ENCODE measurements around the gene POLR2E. TPM values are rescaled to one million over a fixed set of nuclear protein-coding genes. Genes with fewer than 3 reads are reported as not detected.
A peak's percentile ranks its signal among the peaks of the same experiment; 100 is the strongest.

Gene POLR2E
- total RNA-seq, 2 donors from 2014 or later, result 176 to 179 TPM

- DNase-seq (no peak), ATAC-seq (replicated peaks in 1 of 2) (no peak)
- peaks cover 0 to 2% of the 10 kb centered on the region in 2 donors for H3K36me3 Mint-ChIP-seq (ENCODE audit: insufficient read depth in 2 of 2)
- H3K27ac Mint-ChIP-seq, result no peak overlapping the region
- H3K27me3 Mint-ChIP-seq (ENCODE audit: low read depth), result no peaks in the 10 kb centered on the region
- no peaks in the 10 kb centered on the region for H3K9me3 Mint-ChIP-seq
- H3K4me3 Mint-ChIP-seq, result no peak overlapping the region
- H3K4me1 Mint-ChIP-seq (ENCODE audit: low read depth), result no peaks in the 10 kb centered on the region
These were observed 16.6 kb upstream of the POLR2E start for GRCh38 chr19:1111641-1112267.

GRCh38 chr19:1110809-1111640, 15.8 kb upstream of the POLR2E start:
- H3K27me3 Mint-ChIP-seq (ENCODE audit: low read depth), result no peaks in the 10 kb centered on the region
- no peak overlapping the region for H3K27ac Mint-ChIP-seq
- no peak overlapping the region for H3K4me3 Mint-ChIP-seq
- no peaks in the 10 kb centered on the region for H3K9me3 Mint-ChIP-seq
- peaks cover 0 to 2% of the 10 kb centered on the region in 2 donors for H3K36me3 Mint-ChIP-seq (ENCODE audit: insufficient read depth in 2 of 2)
- H3K4me1 Mint-ChIP-seq (ENCODE audit: low read depth), result no peaks in the 10 kb centered on the region
- ATAC-seq (replicated peaks in 1 of 2), result no peak
- no peak for DNase-seq

GRCh38 chr19:1109697-1110671, 14.8 kb upstream of the POLR2E start:
- peaks cover 0 to 3% of the 10 kb centered on the region in 2 donors for H3K36me3 Mint-ChIP-seq (ENCODE audit: insufficient read depth in 2 of 2)
- no peaks in the 10 kb centered on the region for H3K9me3 Mint-ChIP-seq
- no peaks in the 10 kb centered on the region for H3K4me1 Mint-ChIP-seq (ENCODE audit: low read depth)
- no peaks in the 10 kb centered on the region for H3K27me3 Mint-ChIP-seq (ENCODE audit: low read depth)
- DNase-seq (no peak), ATAC-seq (replicated peaks in 1 of 2) (no peak)
- no peak overlapping the region for H3K27ac Mint-ChIP-seq
- H3K4me3 Mint-ChIP-seq, result no peak overlapping the region

GRCh38 chr19:1109032-1109551, 13.9 kb upstream of the POLR2E start:
- Mint-ChIP-seq H3K4me1 (ENCODE audit: low read depth) (no peaks in the 10 kb centered on the region), H3K27ac (no peak overlapping the region), H3K27me3 (ENCODE audit: low read depth) (no peaks in the 10 kb centered on the region), H3K4me3 (no peak overlapping the region), H3K9me3 (no peaks in the 10 kb centered on the region), H3K36me3 (ENCODE audit: insufficient read depth in 2 of 2) (peaks cover 0 to 3% of the 10 kb centered on the region in 2 donors)
- ATAC-seq (replicated peaks in 1 of 2) (no peak), DNase-seq (no peak)

GRCh38 chr19:1108291-1109031, 13.3 kb upstream of the POLR2E start:
- peaks cover 0 to 3% of the 10 kb centered on the region in 2 donors for H3K36me3 Mint-ChIP-seq (ENCODE audit: insufficient read depth in 2 of 2)
- H3K4me1 Mint-ChIP-seq (ENCODE audit: low read depth), result peaks cover 1% of the 10 kb centered on the region
- H3K27me3 Mint-ChIP-seq (ENCODE audit: low read depth), result no peaks in the 10 kb centered on the region
- no peaks in the 10 kb centered on the region for H3K9me3 Mint-ChIP-seq
- ATAC-seq (replicated peaks in 1 of 2) (no peak), DNase-seq (no peak)
- H3K27ac Mint-ChIP-seq, result no peak overlapping the region
- H3K4me3 Mint-ChIP-seq, result no peak overlapping the region

- H3K4me3 Mint-ChIP-seq, result no peak overlapping the region
- no peaks in the 10 kb centered on the region for H3K9me3 Mint-ChIP-seq
- H3K4me1 Mint-ChIP-seq (ENCODE audit: low read depth), result peaks cover 8% of the 10 kb centered on the region
- ATAC-seq (replicated peaks in 1 of 2) (no peak), DNase-seq (no peak)
- peak overlapping the region; percentile 42 for H3K27ac Mint-ChIP-seq
- no peaks in the 10 kb centered on the region for H3K27me3 Mint-ChIP-seq (ENCODE audit: low read depth)
- H3K36me3 Mint-ChIP-seq (ENCODE audit: insufficient read depth in 2 of 2), result peaks cover 0 to 3% of the 10 kb centered on the region in 2 donors
These were observed 12.6 kb upstream of the POLR2E start for GRCh38 chr19:1107661-1108261.

- H3K4me3 Mint-ChIP-seq, result peak overlapping the region in 1 of 2 donors; percentile 32
- peaks cover 15% of the 10 kb centered on the region for H3K4me1 Mint-ChIP-seq (ENCODE audit: low read depth)
- no peak for DNase-seq
These were observed 11.9 kb upstream of the POLR2E start for GRCh38 chr19:1106841-1107660.

GRCh38 chr19:1105873-1106840, 11.0 kb upstream of the POLR2E start:
- Mint-ChIP-seq H3K4me1 (ENCODE audit: low read depth) (peaks cover 24% of the 10 kb centered on the region), H3K27ac (peak overlapping the region; percentile 60), H3K36me3 (ENCODE audit: insufficient read depth in 2 of 2) (peaks cover 0 to 2% of the 10 kb centered on the region in 2 donors), H3K9me3 (no peaks in the 10 kb centered on the region), H3K4me3 (peak overlapping the region; percentile 60 to 62), H3K27me3 (ENCODE audit: low read depth) (no peaks in the 10 kb centered on the region)
- ATAC-seq (replicated peaks in 1 of 2) (no peak), DNase-seq (no peak)

More at GRCh38 chr19:1106841-1107660, 11.9 kb upstream of the POLR2E start:
- ATAC-seq (replicated peaks in 1 of 2), result no peak
- H3K9me3 Mint-ChIP-seq, result no peaks in the 10 kb centered on the region
- no peak overlapping the region for H3K27ac Mint-ChIP-seq
- no peaks in the 10 kb centered on the region for H3K27me3 Mint-ChIP-seq (ENCODE audit: low read depth)
- H3K36me3 Mint-ChIP-seq (ENCODE audit: insufficient read depth in 2 of 2), result peaks cover 0 to 1% of the 10 kb centered on the region in 2 donors

GRCh38 chr19:1105008-1105872, 10.1 kb upstream of the POLR2E start:
- no peak overlapping the region for H3K27ac Mint-ChIP-seq
- H3K36me3 Mint-ChIP-seq (ENCODE audit: insufficient read depth in 2 of 2), result peaks cover 0 to 4% of the 10 kb centered on the region in 2 donors
- ATAC-seq (replicated peaks in 1 of 2), result no peak

More at GRCh38 chr19:1105008-1105872, 10.1 kb upstream of the POLR2E start:
- Mint-ChIP-seq H3K9me3 (no peaks in the 10 kb centered on the region), H3K27me3 (ENCODE audit: low read depth) (no peaks in the 10 kb centered on the region), H3K4me1 (ENCODE audit: low read depth) (peaks cover 32% of the 10 kb centered on the region), H3K4me3 (peak overlapping the region; percentile 76 to 77)
- no peak for DNase-seq
